Left kidney (tissue), 8 donors: ENCODE data around the gene NVL. TPM values are rescaled to one million over a fixed set of nuclear protein-coding genes. Genes with fewer than 3 reads are reported as not detected.
"Not testable (repeated sequence)": the region's sequence is repeated elsewhere in the genome, so short reads cannot be mapped to it uniquely, and the experiment has no call there.

Source experiments
- DNase-seq: peaks from one replicate; pipeline ENCODE4 v3.0.0-alpha.2; 2013
- long read RNA-seq, 8 donors: transcript quantifications; one replicate each; lab custom pipeline, GENCODE V29; 2026
- polyA plus RNA-seq: library from polyadenylated mRNA; unstranded; fragments of 120-200 nt; gene quantifications from one replicate; pipeline ENCODE4 v1.2.1, GENCODE V29; 2013; ENCODE audit not compliant: insufficient read length

NVL gene
- polyA plus RNA-seq = 45.2 TPM
- long read RNA-seq, donor 1, partial matches to known transcripts = 0 of 2 reads
- long read RNA-seq, donor 1, other reads (novel, unspliced or antisense) = 0 of 2 reads
- long read RNA-seq, donor 2, partial matches to known transcripts = 0 of 2 reads
- long read RNA-seq, donor 2, other reads (novel, unspliced or antisense) = 0 of 2 reads
- long read RNA-seq, donor 3, partial matches to known transcripts = 0 of 5 reads
- long read RNA-seq, donor 3, other reads (novel, unspliced or antisense) = 0 of 5 reads
- long read RNA-seq, donor 4, partial matches to known transcripts = 0 of 2 reads
- long read RNA-seq, donor 4, other reads (novel, unspliced or antisense) = 0 of 2 reads
- long read RNA-seq, donor 5, partial matches to known transcripts = 0 of 4 reads
- long read RNA-seq, donor 5, other reads (novel, unspliced or antisense) = 0 of 4 reads
- long read RNA-seq, donor 6 = 0 reads
- long read RNA-seq, donor 7, partial matches to known transcripts = 0 of 3 reads
- long read RNA-seq, donor 7, other reads (novel, unspliced or antisense) = 0 of 3 reads
- long read RNA-seq, donor 8, partial matches to known transcripts = 0 of 4 reads
- long read RNA-seq, donor 8, other reads (novel, unspliced or antisense) = 0 of 4 reads

GRCh38 chr1:224329842-224330753 is at the start of gene NVL:
TSS of gene NVL (minus strand) at chr1:224330172. CDS start at chr1:224330127, 45 bp downstream.
- peak; percentile 91 for DNase-seq

GRCh38 chr1:224378855-224379631 is 49.1 kb upstream of the NVL start:
- no peak for DNase-seq

- DNase-seq = no peak
Measured at GRCh38 chr1:224377676-224378006, 47.7 kb upstream of the NVL start.

- DNase-seq = no peak
Measured at GRCh38 chr1:224375059-224375458, 45.1 kb upstream of the NVL start.

GRCh38 chr1:224373008-224373590 is 43.1 kb upstream of the NVL start:
- no peak for DNase-seq

GRCh38 chr1:224368409-224368808 is 38.4 kb upstream of the NVL start:
- DNase-seq = no peak

- DNase-seq = no peak
Measured at GRCh38 chr1:224359207-224359606, 29.2 kb upstream of the NVL start.

- no peak for DNase-seq
Measured at GRCh38 chr1:224358237-224358636, 28.3 kb upstream of the NVL start.

- DNase-seq = no peak
Measured at GRCh38 chr1:224357626-224358124, 27.7 kb upstream of the NVL start.

GRCh38 chr1:224356685-224357625 is 27.0 kb upstream of the NVL start, which contains the start of gene CNIH4:
TSS of gene CNIH4 (plus strand) at chr1:224356879. CDS start at chr1:224356925, 46 bp downstream.
- DNase-seq = peak; percentile 93

- DNase-seq = no peak
Measured at GRCh38 chr1:224353975-224354925, 24.3 kb upstream of the NVL start.

GRCh38 chr1:224352436-224353085 is 22.6 kb upstream of the NVL start:
- DNase-seq = not testable (repeated sequence)

GRCh38 chr1:224349716-224350115 is 19.7 kb upstream of the NVL start:
- DNase-seq = not testable (repeated sequence)

GRCh38 chr1:224348137-224348536 is 18.2 kb upstream of the NVL start:
- DNase-seq = no peak

- no peak for DNase-seq
Measured at GRCh38 chr1:224343679-224344078, 13.7 kb upstream of the NVL start.

- DNase-seq = not testable (repeated sequence)
Measured at GRCh38 chr1:224340453-224341384, 10.7 kb upstream of the NVL start.
